Suppressor macrophage (primary cell): ENCODE data around the gene VAV1.
"Not testable (repeated sequence)": the region's sequence is repeated elsewhere in the genome, so short reads cannot be mapped to it uniquely, and the experiment has no call there.

ENCODE experiments used
- DNase-seq, 4 experiments: peaks; one replicate each; pipeline ENCODE4 v3.0.0-alpha.2; 2020 to 2022

VAV1 gene

GRCh38 chr19:6737284-6737872 lies 35.1 kb upstream of the VAV1 start, which contains the start of gene GPR108:
TSS of gene GPR108 (minus strand) at chr19:6737580. CDS start at chr19:6737576, 4 bp downstream.
- peak; percentile 99 to 100 (median 100) for DNase-seq

- DNase-seq, result peak; percentile 78 to 90 (median 86)
These were observed 34.4 kb upstream of the VAV1 start for GRCh38 chr19:6737873-6738786.

- DNase-seq, result peak in 1 of 4 experiments; percentile 25
These were observed 33.6 kb upstream of the VAV1 start for GRCh38 chr19:6738787-6739389.

- DNase-seq, result peak; percentile 90 to 97 (median 94)
These were observed 33.1 kb upstream of the VAV1 start, which contains the start of gene TRIP10 for GRCh38 chr19:6739390-6739882. TSS of gene TRIP10 (plus strand) at chr19:6739680. CDS start at chr19:6739762, 82 bp downstream.

- DNase-seq, result peak in 2 of 4 experiments; percentile 24 to 41
These were observed 32.5 kb upstream of the VAV1 start for GRCh38 chr19:6739883-6740588.

- peak in 2 of 4 experiments; percentile 27 to 30 for DNase-seq
These were observed 31.7 kb upstream of the VAV1 start for GRCh38 chr19:6740589-6741343.

- DNase-seq, result no peak
These were observed 29.4 kb upstream of the VAV1 start for GRCh38 chr19:6743066-6743465.

- no peak for DNase-seq
These were observed 28.7 kb upstream of the VAV1 start for GRCh38 chr19:6743714-6744380.

- DNase-seq, result no peak
These were observed 27.9 kb upstream of the VAV1 start for GRCh38 chr19:6744381-6745301.

GRCh38 chr19:6745965-6746364 lies 26.5 kb upstream of the VAV1 start:
- DNase-seq, result no peak

GRCh38 chr19:6748543-6748942 lies 24.0 kb upstream of the VAV1 start:
- DNase-seq, result not testable (repeated sequence)

GRCh38 chr19:6750062-6750461 lies 22.4 kb upstream of the VAV1 start:
- DNase-seq, result no peak

- DNase-seq, result no peak
These were observed 21.3 kb upstream of the VAV1 start for GRCh38 chr19:6751189-6751588.

GRCh38 chr19:6752256-6753177 lies 20.0 kb upstream of the VAV1 start:
- no peak for DNase-seq

GRCh38 chr19:6753178-6754031 lies 19.1 kb upstream of the VAV1 start:
- peak; percentile 80 to 92 (median 88) for DNase-seq

- no peak for DNase-seq
These were observed 18.4 kb upstream of the VAV1 start for GRCh38 chr19:6754136-6754535.

GRCh38 chr19:6754653-6755463 lies 17.6 kb upstream of the VAV1 start:
- no peak for DNase-seq
